ENCODE data around the gene ASB6.

The ASB6 gene

DNA sequence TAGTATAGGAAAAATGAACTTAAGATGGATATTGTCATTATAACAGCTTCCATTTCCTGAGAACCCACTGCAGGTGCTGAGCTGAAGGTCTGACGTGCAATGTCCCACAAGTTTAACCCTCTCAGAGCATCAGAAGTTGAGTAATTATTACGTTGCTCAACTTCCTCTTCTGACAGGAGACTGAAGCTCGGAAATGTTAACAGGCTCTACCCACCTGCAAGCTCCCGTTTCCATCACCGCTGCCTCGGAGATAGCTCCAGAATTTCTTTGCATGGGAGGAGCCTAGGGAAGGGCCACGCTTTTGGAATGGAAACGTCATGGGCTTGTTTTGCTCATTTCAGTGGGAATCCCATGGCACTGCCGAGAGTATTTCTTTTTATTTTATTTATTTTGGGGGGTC, 17.0 kb downstream of the ASB6 start:
- DNase-seq, result peak; percentile 50 to 58

DNA sequence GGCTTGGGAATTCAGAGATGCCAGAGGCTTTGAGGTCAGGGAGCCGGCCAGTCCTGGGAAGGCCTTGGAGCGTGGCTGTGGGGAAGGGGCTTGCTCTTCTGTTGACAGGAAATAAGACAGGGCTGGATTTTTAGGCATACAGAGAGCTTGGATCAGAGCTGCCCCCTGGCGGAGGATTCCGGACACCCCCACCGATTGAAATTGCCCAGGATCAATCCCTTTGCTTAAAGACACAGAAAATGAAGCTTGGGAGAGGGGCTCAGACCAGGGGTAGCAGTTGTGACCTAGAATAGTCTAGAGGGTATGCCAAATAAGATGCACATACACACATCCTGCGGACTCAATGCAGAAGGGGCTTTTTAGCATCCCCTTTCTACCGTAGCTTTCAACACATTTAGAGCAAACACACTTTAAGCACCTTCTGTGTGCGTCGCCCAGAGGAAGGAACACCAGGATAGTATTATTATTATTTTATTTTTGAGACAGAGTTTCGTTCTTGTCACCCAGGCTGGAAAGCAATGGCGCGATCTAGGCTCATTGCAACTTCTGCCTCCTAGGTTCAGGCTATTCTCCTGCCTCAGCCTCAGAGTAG, 17.7 kb downstream of the ASB6 start:
- DNase-seq, result peak; percentile 58 to 75

DNA sequence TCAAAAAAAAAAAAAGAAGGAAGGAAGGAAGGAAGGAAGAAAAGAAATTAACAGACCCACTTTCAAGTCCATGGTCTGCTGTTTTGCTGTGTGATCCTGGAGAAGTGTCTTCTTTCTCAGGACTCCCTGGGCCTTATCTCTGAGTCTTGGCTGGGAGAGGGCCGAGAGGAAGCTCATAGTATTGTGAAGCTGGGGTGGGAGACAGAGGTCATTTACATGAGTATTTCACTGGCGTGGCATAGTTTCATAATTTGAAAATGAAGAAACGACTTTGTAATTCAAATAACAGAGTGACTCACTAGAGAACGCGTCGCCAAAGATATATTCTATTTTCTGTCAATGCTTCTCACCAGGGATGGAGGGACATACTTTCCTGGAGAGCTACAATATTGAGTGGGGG, 18.6 kb downstream of the ASB6 start:
- DNase-seq, result no peak

DNA sequence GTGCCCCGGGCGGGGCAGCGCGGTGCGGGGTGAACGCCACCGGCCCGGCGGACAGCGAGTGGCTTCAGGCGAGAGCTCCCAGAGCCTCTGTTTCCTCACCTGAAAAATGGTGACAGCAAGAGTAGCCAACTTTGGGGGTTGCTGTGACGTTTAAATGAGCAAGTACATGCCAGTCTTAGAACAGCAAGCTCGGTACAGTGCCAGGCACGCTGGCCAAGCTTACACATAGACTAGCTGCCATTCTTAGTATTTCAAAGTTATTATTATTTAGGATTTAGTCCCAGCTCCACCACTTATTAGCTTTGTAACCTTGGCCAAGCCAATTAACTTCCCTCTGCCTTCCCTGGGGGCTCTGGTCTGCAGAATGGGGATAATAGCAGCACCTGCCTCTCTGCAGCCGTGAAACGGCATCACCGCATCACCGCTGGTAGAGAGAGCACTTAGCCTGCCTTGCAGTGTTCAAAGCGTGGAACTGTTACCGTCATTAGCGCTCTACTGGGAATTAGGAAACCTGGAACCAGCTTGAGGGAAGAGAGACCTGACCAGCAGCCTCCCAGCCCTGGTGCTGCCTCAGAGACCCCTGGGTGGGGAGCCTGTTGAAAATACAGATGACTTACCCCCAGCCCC, 21.2 kb downstream of the ASB6 start, which contains the start of gene C9orf50:
TSS of gene C9orf50 (minus strand) at position 433 of the 627 bp plus-strand sequence. CDS start 527 bp downstream, outside the sequence.
- DNase-seq, result no peak

DNA sequence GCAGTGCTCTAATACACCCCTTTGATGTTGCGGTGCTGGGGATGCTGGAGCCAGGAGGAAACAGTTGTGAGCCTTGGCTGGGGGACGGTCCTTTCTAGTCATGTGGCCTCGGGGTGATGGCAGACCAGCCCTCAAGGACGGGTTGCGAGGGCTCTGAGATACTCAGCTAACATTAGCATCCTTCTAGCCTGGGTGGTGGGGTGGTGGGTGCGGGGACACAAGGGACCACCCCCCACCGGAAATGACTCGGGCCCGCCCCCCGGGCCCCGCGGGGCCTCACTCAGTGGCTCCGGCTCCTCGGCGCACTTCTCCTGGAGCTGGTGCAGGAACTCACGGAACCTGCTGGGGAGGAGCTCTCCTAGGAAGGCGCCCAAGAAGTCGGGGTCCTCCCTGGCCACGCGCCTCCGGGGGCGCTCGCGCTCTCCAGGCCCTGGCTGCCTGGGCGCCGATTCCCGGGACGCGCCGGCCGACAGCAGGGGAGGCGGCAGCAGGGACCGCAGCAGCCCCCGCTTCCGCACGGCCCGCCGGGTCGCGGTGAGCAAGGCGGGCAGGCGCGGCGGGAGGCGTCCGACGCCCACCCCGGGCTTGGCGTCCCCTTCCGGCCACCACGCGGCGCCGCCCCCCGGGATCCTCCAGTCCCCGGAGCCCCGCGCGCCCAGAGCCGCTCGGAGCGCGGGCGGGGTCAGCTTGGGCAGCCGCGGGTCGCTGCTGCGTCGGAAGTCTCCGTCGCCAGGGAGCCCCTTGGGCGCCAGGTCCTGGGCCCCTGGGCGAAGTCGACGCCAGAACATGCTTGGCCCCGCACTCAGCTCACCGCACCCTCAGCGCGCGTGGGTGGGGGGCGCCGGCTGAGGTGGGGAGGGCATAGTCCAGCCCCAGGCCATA, 21.9 kb downstream of the ASB6 start:
- DNase-seq, result no peak

DNA sequence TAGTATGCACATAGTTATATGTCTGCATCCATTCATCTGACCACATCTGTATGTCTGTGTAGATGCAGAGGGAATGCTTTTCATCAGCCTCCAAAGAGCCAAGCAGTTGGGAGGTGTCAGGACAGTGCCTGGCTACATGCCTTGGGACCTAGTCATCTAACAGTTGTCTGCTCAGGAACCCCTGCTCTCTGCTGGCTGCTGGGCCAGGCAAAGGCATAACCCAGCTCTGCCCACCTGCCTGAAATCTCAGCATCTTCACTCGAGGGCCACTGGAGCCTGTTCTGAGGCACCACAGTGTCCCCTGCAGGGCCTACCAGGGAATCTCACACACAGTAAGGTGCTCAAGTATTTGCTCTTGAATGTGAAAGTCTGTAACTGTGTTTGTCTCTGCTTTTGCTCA, 24.8 kb downstream of the ASB6 start:
- DNase-seq, result no peak

DNA sequence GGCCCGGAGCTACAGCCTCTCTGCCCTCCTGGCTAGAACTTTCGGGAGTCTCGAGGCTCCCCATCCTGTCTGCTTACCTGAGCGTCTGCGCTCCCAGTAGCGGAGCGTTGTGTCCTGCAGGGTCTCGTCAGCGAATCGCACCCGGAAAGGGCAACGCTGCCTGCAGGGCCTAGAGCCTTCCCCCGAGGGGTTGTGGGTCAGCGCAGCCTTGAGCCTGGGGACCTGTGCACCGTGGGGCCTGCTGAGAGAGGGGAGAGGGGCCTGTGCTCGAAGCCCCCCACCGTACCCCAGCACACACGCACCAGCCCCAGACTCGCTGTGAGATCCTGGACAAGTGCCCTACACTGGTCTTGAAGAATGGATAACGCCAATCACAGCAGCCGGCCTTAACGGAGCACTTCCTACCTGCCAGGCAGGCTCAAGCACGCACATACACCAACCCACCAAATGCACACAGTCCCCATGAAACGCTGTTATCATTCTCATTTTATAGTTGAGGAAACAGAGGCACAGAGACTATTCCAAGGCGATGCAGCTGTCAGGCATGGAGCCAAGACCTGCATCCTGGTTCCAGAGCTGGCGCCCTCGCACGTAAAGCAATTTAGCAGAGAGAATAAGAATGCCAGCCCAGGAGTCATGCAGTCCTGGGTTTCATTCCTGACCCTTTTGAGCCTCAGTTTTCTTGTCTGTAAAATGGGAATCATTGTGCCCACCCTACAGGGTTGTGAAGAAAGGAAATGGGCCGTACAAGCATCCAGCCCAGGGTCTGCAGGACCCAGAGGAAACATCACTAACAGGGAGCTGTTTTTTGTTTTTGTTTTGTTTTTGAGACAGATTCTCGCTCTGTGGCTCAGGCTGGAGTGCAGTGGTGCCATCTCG, 26.3 kb downstream of the ASB6 start:
- DNase-seq, result no peak

DNA sequence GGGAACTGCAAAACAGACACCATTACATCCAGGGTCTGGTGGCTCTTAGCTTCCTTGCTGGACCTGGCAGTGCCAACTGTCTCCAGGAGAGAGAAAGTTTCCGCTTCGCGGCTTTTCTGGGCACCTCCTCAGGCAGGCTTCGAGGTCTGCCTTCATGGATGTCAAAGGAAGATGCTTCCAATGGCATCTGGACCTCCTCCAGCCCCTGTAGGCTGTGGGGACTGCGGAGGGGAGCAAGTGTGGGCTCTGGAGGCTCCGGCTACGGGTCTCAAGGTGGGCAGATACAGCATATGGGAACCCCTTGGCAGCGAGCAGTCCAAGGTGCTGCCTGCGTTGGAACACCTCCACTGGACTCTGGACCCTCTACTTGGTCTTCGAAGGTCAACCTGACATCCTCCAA, 27.0 kb downstream of the ASB6 start:
- no peak for DNase-seq

DNA sequence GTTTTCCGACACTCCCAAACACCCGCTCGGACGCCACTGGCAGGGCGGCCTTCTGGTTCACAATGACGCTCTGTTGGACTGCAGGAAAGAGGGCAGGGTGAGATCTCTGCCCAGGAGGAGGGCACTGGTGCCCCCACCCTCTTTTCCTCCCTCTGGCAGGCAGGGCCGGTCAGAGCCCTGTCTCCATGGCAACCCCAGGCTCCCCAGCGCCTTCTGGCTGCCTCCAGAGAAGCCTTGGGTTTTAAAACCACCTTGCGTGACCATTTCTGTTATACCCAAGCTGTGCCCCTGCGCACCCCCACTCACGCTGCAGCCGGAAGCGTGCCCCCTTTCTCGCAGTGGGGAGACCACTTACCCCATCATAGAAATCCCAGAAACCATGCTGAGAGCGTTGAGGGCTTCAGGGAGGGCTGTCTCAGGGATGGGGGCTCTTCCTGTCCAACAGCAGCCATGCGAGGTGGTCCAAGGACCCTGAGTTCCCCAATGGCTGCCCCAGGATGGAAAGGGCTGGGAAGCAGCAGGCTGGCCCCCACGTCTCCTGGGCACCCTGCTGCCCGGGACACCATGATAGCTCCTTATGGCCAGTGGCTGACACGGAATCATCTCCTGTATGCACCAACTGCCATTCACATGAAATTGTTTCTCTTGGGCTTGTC, 28.3 kb downstream of the ASB6 start:
- DNase-seq, result no peak

DNA sequence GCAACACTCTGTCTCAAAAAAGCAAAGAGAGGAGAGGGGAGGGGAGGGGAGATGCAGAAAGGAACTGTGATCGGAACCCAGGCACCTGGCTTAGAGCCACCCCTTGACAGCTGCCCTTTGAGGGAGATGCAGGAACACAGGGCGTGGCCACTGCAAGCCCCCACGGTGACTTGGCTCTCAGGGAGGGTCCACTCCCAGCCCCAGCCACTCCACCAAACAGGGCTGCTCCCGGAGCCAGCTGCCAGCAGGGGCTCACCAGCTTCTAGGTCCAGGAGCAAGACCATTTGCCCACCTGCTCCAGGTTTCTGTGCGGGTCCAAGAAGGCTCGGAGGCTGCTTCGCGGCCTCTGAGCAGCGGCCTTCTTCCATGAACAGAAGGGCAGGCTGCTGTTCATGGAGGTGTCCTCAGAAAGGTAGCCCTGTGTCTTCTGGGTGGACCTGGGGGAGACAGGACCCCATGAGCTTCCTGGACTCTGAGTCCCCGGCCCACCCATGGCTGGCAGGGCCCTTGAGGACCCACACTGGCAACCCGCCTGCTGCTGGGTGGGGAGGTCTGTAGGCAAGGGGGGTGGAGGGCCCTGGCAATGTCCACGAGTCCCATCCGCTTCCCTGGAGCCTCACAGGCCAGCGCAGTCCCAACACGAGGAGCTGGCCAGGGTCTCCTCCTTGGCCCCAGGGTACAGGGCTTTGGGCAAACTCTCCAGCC, 29.0 kb downstream of the ASB6 start:
- no peak for DNase-seq

DNA sequence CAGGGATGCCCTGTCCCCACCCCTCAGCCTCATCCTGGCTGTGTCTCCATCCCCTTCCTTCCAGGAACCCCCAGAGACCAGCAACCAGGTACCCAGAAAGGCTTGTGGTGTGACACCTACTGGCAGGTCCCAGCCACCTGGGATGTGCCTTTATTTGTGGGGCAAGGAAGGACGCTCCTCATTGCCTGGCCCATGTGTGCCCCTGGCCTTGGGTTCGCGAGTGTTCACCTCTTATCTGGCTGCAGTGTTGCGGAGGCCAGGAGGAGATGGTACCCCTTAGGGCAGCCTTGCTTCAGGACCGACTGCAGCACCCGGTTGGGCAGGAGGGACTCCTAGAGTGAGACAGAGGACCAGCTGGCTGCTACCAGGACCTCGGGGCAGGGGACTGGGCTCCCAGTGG, 29.8 kb downstream of the ASB6 start:
- DNase-seq, result no peak

DNA sequence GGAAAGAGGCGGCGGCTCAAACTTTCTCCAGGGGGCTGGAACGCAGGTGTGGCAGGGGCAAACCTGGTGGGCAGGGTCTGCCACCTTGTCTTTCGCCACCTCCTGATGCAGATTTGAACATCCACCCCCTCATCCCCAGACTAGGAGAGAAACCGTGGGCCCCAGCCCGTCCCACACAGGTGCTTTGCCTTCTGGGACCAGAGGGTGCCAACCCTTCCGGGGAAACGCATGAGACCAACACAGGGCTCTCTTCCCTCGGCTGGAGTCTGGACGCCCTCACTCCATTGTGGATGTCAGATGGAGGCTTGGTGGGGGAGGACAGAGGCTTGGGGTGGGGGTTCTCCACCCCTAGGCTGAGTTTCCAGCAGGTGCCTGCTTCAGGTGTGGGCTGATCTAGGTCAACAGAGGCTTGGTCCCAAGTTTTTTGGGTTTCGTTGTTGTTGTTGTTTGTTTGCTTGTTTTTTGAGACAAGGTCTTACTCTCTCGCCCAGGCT, 30.6 kb downstream of the ASB6 start:
- no peak for DNase-seq

DNA sequence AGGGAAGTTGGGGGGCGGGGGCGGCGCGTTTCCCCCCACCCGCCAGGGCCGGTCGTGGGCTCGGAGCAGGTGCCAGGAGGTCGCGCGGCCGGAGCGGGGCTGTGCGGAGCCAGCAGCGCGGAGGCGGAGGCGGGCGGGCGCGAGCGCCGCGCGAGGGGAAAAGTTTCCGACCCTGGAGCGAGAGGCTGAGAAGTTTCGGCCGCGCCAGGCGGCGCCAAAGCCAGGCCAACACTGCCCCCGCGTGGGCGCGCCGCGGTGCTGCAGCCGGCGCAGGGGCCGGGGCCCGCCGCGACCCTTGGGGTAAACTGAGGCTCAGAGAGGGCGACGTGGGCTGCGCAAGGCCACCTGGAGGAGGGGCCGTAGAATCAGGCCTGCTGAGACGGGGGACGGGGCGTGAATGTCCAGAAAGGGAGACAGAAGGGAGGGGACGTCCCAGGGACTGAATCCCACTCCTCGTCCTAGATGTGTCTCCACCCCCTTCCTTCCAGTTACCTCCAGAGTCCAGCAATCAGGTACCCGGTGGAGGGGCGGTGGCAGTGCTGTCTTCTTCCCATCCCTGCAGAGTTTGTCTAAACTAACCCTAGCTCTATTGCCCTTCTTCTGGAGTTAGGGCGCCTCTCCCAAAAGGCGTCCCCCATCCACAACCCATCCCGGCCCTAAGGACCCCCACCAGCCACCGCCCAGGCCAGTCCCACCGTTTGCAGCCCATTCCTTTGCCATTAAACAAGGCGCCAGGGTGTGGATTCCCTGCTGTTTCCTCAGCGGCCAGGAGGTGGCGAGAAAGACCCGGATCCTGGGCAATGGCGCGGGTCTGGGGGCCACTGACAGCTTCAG, 31.3 kb downstream of the ASB6 start:
- peak; percentile 64 to 77 for DNase-seq

DNA sequence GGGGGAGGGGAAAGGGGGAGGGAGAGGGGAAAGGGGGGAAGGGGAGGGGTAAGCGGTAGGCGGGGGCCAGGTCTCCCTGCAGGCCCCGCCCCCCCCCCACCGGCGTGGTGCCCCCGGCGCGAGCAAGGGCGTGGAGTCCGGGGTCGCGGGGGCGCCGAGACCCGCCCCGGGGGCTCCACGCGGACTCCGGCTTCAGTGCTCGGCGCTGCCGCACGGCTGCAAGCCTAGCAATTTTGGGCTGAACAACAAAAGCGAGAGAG, 31.8 kb downstream of the ASB6 start:
- DNase-seq, result no peak

DNA sequence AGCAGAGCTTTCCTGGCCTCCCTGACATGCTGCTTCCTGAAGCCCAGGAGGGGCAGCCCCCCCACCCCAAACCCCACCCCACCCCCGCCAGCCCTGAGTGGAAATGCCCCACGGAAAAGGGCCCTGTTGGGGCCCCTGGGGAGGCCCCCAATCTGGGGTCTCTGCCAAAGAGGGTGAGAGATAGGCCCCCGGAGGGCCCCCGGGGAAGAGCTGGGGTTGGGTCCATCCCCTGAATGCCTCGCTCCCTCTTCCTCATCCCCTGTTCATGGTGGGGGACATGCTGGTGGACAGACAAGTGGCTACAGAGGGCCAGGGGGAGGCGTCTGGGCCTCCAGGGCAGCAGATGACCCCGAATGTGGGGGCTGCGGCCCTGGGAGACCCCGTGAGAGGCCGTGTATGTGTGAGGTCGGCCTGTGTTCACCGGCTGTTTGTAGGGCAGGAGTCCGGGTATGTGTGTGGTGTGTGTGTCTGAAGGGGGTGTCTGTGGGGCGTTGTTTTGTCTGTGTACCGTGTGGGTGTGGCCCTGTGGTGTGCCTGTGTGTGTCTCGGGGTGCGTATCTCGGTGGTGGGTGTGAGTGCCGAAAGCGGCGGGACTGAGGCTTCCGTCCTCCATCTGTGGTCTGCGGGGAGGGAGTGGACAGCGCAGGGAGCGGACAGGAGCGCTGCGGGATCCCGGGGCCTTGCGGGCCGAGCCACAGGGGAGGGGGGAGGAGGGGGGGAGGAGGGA, 32.3 kb downstream of the ASB6 start:
- peak; percentile 75 to 81 for DNase-seq

DNA sequence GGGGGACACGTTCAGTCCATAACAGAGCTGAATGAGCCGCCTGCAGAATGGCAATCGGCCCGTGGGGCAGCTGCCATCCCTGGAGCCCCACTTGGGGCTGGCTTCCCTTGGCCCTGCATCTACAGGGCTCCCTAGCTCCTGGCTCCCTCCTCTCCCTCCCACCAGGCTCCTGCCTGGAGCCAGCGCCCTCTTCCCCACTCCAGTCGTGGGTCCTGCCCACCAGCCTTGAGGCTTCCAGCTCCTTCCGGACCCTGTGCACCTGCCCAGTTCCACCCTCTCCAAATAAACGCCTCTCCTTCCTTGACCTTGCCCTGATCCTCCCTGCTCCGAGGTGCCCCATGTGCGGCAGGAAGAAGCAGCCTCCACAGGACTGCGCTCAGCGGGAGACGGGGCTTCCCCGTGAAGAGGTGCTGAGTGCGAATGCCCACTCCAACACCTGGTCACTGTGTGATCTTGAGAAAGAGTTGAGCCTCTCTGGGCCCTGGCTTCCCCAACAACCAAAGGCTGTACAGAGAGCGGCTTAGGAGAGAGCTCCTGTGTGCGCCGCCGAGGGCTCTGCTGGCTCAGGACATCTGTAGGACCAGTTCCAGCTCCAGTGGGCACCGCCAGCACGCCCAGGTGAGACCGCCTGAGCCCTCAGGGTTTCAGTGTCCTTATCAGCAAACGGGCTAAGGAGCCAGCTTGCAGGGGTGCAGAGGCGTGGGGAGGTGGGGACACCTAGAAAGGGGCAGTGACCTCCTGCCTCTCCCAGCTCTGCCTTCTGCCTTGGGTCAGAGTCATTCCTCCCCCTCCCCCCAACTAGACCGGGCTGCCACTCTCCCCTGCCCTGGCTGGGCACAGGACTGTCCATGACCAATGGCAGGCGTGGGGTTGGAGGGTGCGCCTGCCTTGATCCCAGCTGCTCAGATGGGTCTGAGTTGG, 33.1 kb downstream of the ASB6 start:
- DNase-seq, result no peak

DNA sequence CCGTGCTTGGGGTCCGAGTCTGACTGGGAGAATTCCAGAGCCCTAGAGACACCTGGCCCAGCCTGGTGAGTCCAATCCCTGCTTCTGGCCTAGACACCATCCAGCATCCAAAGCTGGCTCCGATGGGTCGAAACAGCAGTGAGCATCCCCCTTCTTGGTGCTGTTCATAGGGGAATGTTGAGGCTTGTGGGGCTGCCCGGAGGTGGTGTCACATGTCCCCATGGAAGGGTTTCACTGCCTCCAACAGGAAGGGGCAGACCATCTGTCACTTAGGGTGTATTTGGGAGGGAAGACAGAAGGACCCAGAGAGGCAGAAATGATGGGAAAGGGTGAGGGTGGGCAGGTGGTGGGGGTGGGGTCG, 34.9 kb downstream of the ASB6 start:
- DNase-seq, result no peak

DNA sequence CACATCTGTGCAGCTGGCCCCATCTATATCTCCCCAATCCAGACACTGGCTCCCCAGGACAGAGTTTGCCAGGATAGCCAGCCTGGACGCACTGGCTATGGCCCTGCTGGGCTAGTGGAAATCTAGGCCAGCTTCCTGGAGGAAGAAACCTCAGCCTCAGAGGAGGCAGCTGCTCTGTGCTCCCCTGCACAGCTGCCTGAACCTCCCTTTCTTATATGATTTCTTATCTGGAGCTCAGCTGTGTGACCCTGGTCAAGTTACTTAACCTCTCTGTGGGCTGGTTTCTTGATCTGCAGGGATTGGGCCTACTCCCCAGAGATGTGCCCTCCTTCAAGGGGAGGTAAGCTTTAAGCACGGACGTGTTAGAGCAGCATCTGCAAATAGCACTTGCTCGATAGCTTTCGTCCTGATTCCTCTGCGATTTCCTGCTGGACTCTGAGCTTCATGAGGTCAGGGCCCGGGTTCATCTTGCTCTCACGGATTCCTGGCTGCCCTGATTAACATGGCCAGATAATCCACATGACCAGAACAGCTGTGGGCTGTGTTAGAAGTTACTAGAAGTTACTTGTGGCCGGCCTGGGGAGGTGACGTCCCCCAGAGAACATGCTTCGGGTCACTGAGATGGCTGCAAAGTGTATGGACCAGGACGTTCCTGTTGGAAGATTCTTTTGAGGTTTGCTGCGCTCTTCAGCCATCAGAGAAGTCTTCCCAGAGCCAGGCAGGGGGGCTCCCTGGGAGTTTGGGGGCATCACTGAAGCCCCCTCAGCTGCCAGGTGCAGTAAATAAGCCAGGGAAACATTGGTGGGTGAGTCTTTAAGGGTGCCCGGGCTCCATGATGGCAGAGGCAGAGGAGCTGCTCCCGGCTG, 35.6 kb downstream of the ASB6 start:
- DNase-seq, result no peak

Measured in CD4-positive, alpha-beta T cell treated with Interferon alpha-2 for 1 hour (primary cell).